Middle frontal gyrus (tissue), 1 donor: ENCODE results near the gene ANKIB1.
A peak's percentile ranks its signal among the peaks of the same experiment; 100 is the strongest.

Experiments used
- DNase-seq: peaks from one replicate; pipeline ENCODE4 v3.0.0-alpha.2; 2015; ENCODE audit warnings: low spot score; ENCODE audit errors: extremely low spot score

The ANKIB1 gene

DNA sequence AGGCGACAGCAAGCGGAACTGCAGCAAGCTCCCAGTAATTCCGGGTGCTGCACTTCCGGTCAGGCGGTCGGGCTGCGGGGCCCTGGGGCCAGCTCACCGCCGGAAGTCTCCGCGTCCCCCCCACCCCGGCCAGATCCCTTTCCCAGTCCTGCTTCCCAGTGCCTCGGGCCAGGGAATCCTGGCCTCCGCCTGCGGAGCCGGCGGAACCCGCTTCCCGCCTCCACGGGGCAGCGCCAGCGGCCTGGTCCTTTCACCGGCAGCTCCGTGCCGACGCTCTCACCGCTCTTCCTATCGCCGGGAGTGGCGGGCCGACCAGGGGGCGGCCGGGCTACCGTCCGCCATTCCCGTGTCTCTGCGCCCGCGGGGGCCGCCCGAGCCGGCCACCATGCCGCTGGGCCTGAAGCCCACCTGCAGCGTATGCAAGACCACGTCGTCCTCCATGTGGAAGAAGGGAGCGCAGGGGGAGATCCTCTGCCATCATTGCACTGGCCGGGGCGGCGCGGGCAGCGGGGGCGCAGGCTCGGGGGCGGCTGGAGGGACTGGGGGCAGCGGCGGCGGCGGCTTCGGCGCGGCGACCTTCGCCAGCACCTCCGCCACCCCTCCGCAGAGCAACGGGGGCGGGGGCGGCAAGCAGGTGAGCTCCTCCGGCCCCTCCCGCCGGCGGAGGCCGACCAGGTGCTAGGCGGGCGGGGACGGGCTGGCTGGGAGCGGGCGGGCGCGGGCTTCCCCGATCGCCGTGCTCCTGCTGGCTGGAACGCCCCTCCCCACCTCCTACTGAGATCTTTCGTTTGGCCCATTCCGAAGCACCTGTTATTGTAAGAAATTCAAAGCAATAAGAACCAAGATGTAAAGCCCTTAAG is 201.8 kb downstream of the ANKIB1 start, which contains the start of gene GATAD1:
TSS of gene GATAD1 (plus strand) at position 138 of the 860 bp plus-strand sequence. CDS start at position 386, 248 bp downstream.
- DNase-seq: peak; percentile 93

DNA sequence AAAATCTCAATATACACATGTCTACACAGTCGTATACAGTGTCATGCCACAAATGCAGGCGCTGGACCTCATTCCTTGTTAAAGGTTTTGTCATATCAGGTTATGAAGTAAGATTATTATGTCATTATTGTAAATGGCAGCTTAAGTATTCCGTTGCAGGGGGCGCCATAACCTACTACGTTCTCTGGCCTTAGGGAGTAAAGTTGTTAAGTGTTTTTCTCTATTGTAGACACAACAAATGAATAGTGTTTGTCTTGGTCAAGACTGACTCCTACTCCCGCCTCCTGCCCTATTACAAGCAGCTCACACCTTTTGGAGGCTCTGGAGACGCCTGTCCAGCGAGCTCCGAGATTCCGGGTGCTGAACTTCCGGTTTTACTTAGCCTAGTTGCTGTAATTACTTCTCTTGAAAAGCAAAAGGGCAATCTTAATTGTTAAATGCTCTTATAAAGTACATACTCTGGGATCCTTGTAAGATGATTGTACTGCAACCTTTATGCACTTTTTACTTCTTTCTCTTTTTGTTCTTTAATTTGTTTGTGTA is 202.5 kb downstream of the ANKIB1 start:
- DNase-seq: no peak
